ENCODE results near the gene INSR.

Gene INSR

GRCh38 chr19:7132054-7132453, 162.2 kb downstream of the INSR start:
- no peak for DNase-seq

GRCh38 chr19:7130043-7130442, 164.2 kb downstream of the INSR start:
- DNase-seq, result no peak

- DNase-seq, result no peak
Observed at GRCh38 chr19:7126132-7126531, 168.1 kb downstream of the INSR start.

- no peak for DNase-seq
Observed at GRCh38 chr19:7125221-7125620, 169.0 kb downstream of the INSR start.

GRCh38 chr19:7124782-7125181, 169.4 kb downstream of the INSR start:
- no peak for DNase-seq

GRCh38 chr19:7122701-7123100, 171.5 kb downstream of the INSR start:
- no peak for DNase-seq

- no peak for DNase-seq
Observed at GRCh38 chr19:7120499-7120898, 173.7 kb downstream of the INSR start.

GRCh38 chr19:7119582-7119981, 174.6 kb downstream of the INSR start:
- no peak for DNase-seq

GRCh38 chr19:7117248-7117647, 177.0 kb downstream of the INSR start:
- no peak for DNase-seq

- no peak for DNase-seq
Observed at GRCh38 chr19:7115721-7116120, 178.5 kb downstream of the INSR start.

GRCh38 chr19:7113233-7113632, 181.0 kb downstream of the INSR start:
- no peak for DNase-seq

GRCh38 chr19:7112675-7113074, 181.5 kb downstream of the INSR start:
- no peak for DNase-seq

- DNase-seq, result no peak
Observed at GRCh38 chr19:7109678-7110289, 184.4 kb downstream of the INSR start.

- DNase-seq, result no peak
Observed at GRCh38 chr19:7106711-7107657, 187.2 kb downstream of the INSR start.

GRCh38 chr19:7104747-7105447, 189.3 kb downstream of the INSR start:
- no peak for DNase-seq

- no peak for DNase-seq
Observed at GRCh38 chr19:7101498-7102253, 192.5 kb downstream of the INSR start.

GRCh38 chr19:7099597-7099921, 194.7 kb downstream of the INSR start:
- no peak for DNase-seq

- peak; percentile 71 for DNase-seq
Observed at GRCh38 chr19:7098701-7099596, 195.3 kb downstream of the INSR start.

- no peak for DNase-seq
Observed at GRCh38 chr19:7098096-7098495, 196.1 kb downstream of the INSR start.

- DNase-seq, result no peak
Observed at GRCh38 chr19:7088999-7089398, 205.2 kb downstream of the INSR start.

GRCh38 chr19:7083076-7083956, 210.9 kb downstream of the INSR start:
- DNase-seq, result no peak
